Measurements from ENCODE around the gene PRDM1.

PRDM1 gene

GRCh38 chr6:106046116-106046853 is 39.9 kb upstream of the PRDM1 start:
- DNase-seq (ENCODE audit: extremely low read depth, insufficient read length): no peak
- no peaks in the 10 kb centered on the region for H3K36me3 ChIP-seq (ENCODE audit: control insufficient read depth, insufficient read depth, low read length)
- no peak for TF ChIP-seq CTCF (IDR thresholded peaks at IDR 0.05; ENCODE audit: insufficient read depth, low read length, poor library complexity, severe bottlenecking)

GRCh38 chr6:106046854-106047200 is 39.3 kb upstream of the PRDM1 start:
- TF ChIP-seq CTCF (IDR thresholded peaks at IDR 0.05; ENCODE audit: insufficient read depth, low read length, poor library complexity, severe bottlenecking): no peak
- Histone ChIP-seq H3K4me3 (replicated peaks; ENCODE audit: low read depth, low read length) (no peak overlapping the region), H3K36me3 (ENCODE audit: control insufficient read depth, insufficient read depth, low read length) (no peaks in the 10 kb centered on the region), H3K27me3 (replicated peaks; ENCODE audit: control insufficient read depth, insufficient read depth, low read length) (no peaks in the 10 kb centered on the region)
- no peak for DNase-seq (ENCODE audit: extremely low read depth, insufficient read length)

More at GRCh38 chr6:106046116-106046853, 39.9 kb upstream of the PRDM1 start:
- H3K27me3 ChIP-seq (replicated peaks; ENCODE audit: control insufficient read depth, insufficient read depth, low read length): no peaks in the 10 kb centered on the region
- H3K4me3 ChIP-seq (replicated peaks; ENCODE audit: low read depth, low read length): no peak overlapping the region

- DNase-seq (ENCODE audit: extremely low read depth, insufficient read length): no peak
- Histone ChIP-seq H3K27me3 (replicated peaks; ENCODE audit: control insufficient read depth, insufficient read depth, low read length) (no peaks in the 10 kb centered on the region), H3K36me3 (ENCODE audit: control insufficient read depth, insufficient read depth, low read length) (no peaks in the 10 kb centered on the region), H3K4me3 (replicated peaks; ENCODE audit: low read depth, low read length) (no peak overlapping the region)
- TF ChIP-seq CTCF (IDR thresholded peaks at IDR 0.05; ENCODE audit: insufficient read depth, low read length, poor library complexity, severe bottlenecking): no peak
Measured at GRCh38 chr6:106048336-106048735, 37.8 kb upstream of the PRDM1 start.

DNA sequence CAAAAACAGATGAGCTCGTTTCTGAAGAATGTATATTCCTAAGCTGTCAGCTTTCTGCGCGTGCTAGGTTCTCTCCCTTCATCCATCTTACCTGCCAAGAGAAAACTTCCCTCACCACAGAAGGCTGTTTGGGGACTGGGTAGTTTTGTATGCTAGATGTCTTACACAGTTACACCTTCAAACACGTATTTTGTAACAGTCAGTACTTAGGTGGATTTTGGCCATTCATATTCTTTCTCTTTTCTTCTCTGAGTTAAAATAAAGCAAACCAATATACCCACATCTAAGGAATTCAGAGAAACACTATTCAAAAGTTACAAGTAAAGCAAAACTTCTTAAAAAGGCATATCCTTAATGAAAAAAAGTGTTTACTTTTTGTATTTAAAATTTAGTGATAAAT is 35.6 kb upstream of the PRDM1 start:
- no peak for TF ChIP-seq CTCF (IDR thresholded peaks at IDR 0.05; ENCODE audit: insufficient read depth, low read length, poor library complexity, severe bottlenecking)
- no peak for DNase-seq (ENCODE audit: extremely low read depth, insufficient read length)
- Histone ChIP-seq H3K27me3 (replicated peaks; ENCODE audit: control insufficient read depth, insufficient read depth, low read length) (no peaks in the 10 kb centered on the region), H3K36me3 (ENCODE audit: control insufficient read depth, insufficient read depth, low read length) (no peaks in the 10 kb centered on the region), H3K4me3 (replicated peaks; ENCODE audit: low read depth, low read length) (no peak overlapping the region)

- no peak for DNase-seq (ENCODE audit: extremely low read depth, insufficient read length)
- Histone ChIP-seq H3K4me3 (replicated peaks; ENCODE audit: low read depth, low read length) (no peak overlapping the region), H3K36me3 (ENCODE audit: control insufficient read depth, insufficient read depth, low read length) (no peaks in the 10 kb centered on the region), H3K27me3 (replicated peaks; ENCODE audit: control insufficient read depth, insufficient read depth, low read length) (no peaks in the 10 kb centered on the region)
- no peak for TF ChIP-seq CTCF (IDR thresholded peaks at IDR 0.05; ENCODE audit: insufficient read depth, low read length, poor library complexity, severe bottlenecking)
Measured at GRCh38 chr6:106051226-106051625, 34.9 kb upstream of the PRDM1 start.
